HL-60 (cell line): Measurements from ENCODE around the gene KLF16.
A peak's percentile ranks its signal among the peaks of the same experiment; 100 is the strongest.

Source experiments
- DNase-seq, 2 experiments: peaks; one replicate each; pipeline ENCODE4 v3.0.0-alpha.2; 2010 to 2020; ENCODE audit warnings: low read depth in 1 of 2, low spot score in 1 of 2
- H3K27ac ChIP-seq: fragments of 250-450 bp; sonication (Bioruptor Pico); replicated peaks from 2 replicates; pipeline ENCODE4 v1.5.1; 2020; ENCODE audit warnings: mild to moderate bottlenecking, moderate library complexity
- H3K27me3 ChIP-seq: fragments of 250-450 bp; sonication (Bioruptor Pico); 2 replicates; pipeline ENCODE4 v1.5.1; 2021; ENCODE audit warnings: mild to moderate bottlenecking, moderate library complexity; ENCODE audit not compliant: insufficient read depth, poor library complexity, severe bottlenecking
- H3K4me3 ChIP-seq: replicated peaks from 2 replicates; pipeline ENCODE4 v1.5.1; 2011; ENCODE audit warnings: mild to moderate bottlenecking, control low read depth, low read length; ENCODE audit not compliant: insufficient read depth
- CTCF ChIP-seq: IDR thresholded peaks from one replicate; pipeline ENCODE4 v1.5.1; 2011; ENCODE audit warnings: low read length, control low read depth, inconsistent platforms; ENCODE audit not compliant: insufficient read depth
- GABPA ChIP-seq: IDR thresholded peaks from 2 replicates; pipeline ENCODE4 v1.6.1; 2012; ENCODE audit warnings: low read depth
- POLR2AphosphoS5 ChIP-seq: IDR thresholded peaks from 2 replicates; pipeline ENCODE4 v1.6.1; 2012; ENCODE audit warnings: low read depth
- REST ChIP-seq: IDR thresholded peaks from 2 replicates; pipeline ENCODE4 v1.6.1; 2012; ENCODE audit warnings: low read depth; ENCODE audit not compliant: insufficient replicate concordance
- SPI1 ChIP-seq: IDR thresholded peaks from 2 replicates; pipeline ENCODE4 v1.6.1; 2012; ENCODE audit warnings: low read depth, mild to moderate bottlenecking, borderline replicate concordance

Gene KLF16

GRCh38 chr19:1855040-1855827 lies 8.1 kb downstream of the KLF16 start:
- TF ChIP-seq CTCF (no peak), GABPA (no peak), SPI1 (peak; percentile 65; the same call in 1 of the 2 replicates), POLR2AphosphoS5 (peak; percentile 69), REST (peak; percentile 5)
- peak; percentile 91 to 96 for DNase-seq
- no peaks in the 10 kb centered on the region for H3K27me3 ChIP-seq
- peak overlapping the region; percentile 99 for H3K27ac ChIP-seq
- H3K4me3 ChIP-seq, result peak overlapping the region; percentile 41

GRCh38 chr19:1854542-1855039 lies 8.8 kb downstream of the KLF16 start:
- Histone ChIP-seq H3K4me3 (peak overlapping the region; percentile 41), H3K27ac (peak overlapping the region; percentile 99), H3K27me3 (no peaks in the 10 kb centered on the region)
- no peak for TF ChIP-seq SPI1
- peak; percentile 12; the same call in 1 of the 2 replicates for TF ChIP-seq POLR2AphosphoS5
- TF ChIP-seq REST, result no peak
- peak; percentile 77 to 91 for DNase-seq

GRCh38 chr19:1854039-1854541 lies 9.3 kb downstream of the KLF16 start:
- peak overlapping the region; percentile 41 for H3K4me3 ChIP-seq
- TF ChIP-seq CTCF (no peak), SPI1 (no peak), GABPA (no peak), POLR2AphosphoS5 (no peak), REST (no peak)
- DNase-seq, result no peak
- peak overlapping the region; percentile 99 for H3K27ac ChIP-seq
- H3K27me3 ChIP-seq, result no peaks in the 10 kb centered on the region
